Activated CD8-positive, alpha-beta memory T cell treated with anti-CD3 and anti-CD28 coated beads, Interleukin-2, amount 50 U/mL, for 48 hours (primary cell): ENCODE measurements around the gene TRIM71.
"Not testable (repeated sequence)": the region's sequence is repeated elsewhere in the genome, so short reads cannot be mapped to it uniquely, and the experiment has no call there.

Experiments used
- DNase-seq: peaks from one replicate; pipeline ENCODE4 v3.0.0-alpha.2; 2020

TRIM71 gene

GRCh38 chr3:32844322-32844654, 26.5 kb downstream of the TRIM71 start:
- DNase-seq: no peak

DNA sequence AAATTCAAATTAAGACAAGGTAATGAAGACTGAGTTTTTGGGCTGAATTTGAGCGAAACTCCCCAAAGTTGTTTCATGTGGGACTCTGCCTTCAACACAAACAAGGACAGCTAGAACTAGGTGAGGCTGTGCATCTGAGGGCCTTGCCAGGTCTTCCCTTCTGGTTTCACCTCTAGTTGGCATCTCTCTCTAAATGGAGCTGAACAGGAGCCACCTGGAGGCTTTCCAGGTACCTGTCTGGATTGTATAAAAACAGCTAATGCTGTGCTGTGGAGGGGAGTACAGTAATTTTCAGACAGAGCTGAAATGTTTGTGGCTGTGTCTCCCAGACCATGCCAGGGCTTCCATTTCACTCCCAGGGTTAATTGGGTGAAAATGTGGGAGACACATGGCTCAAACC, 27.1 kb downstream of the TRIM71 start:
- no peak for DNase-seq

DNA sequence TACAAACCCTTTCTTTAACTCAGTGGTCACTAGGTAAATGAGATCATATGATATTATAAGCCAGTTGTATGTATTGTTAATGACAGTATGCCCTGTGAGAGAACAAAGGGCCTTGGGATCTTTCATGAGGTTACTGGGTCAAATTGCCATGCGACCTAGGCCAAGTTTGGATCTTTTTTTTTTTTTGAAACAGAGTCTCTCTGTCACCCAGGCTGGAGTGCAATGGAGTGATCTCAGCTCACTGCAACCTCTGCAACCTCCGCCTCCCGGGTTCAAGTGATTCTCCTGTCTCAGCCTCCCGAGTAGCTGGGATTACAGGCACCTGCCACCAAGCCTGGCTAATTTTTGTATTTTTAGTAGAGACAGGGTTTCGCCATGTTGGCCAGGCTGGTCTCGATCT, 27.7 kb downstream of the TRIM71 start:
- DNase-seq: not testable (repeated sequence)

DNA sequence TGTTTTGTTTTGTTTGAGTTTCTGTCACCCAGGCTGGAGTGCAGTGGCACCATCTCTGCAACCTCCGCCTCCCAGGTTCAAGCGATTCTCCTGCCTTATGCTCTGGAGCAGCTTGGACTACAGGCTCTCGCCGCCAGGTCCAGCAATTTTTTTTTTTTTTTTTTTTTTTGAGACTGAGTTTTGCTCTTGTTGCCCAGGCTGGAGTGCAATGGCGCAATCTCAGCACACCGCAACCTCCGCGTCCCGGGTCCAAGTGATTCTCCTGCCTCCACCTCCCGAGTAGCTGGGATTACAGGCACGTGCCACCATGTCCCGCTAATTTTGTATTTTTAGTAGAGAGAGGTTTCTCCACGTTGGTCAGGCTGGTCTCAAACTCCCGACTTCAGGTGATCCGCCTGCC, 29.2 kb downstream of the TRIM71 start:
- not testable (repeated sequence) for DNase-seq

DNA sequence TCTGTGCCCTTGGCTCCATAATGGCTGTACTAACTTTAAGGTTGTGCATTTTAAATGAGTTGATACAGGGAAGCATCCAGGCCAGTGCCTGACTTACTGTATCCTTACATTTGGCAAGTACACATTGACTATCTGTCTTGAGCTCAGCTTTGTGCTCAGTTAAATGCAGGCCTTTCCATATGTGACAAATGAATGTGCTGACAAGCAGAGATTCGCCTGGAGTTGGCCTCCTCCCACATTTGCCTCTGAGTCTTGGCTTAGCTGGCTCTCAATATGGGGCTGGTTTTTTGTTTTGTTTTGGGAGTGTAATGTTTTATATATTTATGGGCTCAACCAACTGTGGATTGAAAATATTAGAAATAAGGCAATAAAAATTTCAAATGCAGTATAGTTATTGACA, 29.7 kb downstream of the TRIM71 start:
- DNase-seq: no peak

DNA sequence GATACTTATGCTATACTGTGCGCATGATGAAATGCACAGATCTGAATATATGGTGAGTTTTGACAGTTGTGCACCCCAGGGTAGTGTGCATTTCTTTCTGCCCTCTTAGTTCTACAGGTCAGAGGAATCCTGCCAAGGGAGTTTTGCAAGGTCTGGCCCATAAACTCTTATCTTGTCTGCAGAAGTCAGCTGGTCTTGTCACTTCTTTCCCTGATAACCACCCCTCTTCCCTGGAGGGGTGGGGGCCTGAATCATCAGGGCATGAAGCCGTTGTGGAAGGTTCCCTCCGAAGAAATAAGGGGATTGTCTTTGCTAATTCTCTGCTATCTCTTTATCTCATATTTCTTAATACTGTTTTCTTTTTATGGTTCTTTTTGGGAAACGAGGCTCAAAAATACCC, 30.4 kb downstream of the TRIM71 start:
- DNase-seq: no peak

DNA sequence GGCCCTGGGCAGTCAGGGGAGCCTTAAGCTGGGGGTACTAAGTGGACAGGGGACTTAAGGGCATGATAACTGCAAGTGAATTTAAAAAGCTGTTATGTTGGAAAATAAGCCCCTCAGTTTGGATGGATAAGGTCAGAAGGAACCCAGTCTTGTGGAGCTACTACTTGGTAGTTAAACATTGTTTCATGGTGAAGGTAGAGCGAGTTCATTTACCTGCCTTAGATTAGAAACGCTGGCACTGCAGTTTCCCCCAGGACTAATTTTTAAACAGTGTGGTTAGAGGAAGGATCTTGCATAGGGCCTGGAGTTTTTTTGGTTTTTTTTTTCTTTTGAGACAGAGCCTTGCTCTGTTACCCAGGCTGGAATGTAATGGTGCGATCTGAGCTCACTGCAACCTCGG, 31.2 kb downstream of the TRIM71 start:
- DNase-seq: no peak

DNA sequence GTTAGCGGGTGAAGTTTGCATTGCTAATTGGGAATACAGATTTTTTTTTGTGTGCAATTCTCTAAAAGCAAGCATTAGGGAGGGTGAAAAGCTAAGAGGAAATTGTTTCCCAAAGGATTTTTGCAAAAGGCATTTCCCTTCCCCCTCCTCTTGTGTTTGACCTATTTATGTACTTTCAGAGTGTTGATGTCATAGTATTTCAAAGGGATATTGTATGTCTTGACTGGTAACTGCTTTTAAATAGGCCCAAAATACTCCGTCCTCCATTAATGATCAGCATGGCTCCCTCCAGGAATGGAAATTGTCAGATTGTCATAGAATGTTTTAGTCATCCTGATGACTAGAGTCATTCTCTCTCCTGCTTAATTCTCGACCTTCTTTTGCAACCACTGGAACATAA, 32.4 kb downstream of the TRIM71 start:
- no peak for DNase-seq

GRCh38 chr3:32850636-32851035, 32.8 kb downstream of the TRIM71 start:
- no peak for DNase-seq

DNA sequence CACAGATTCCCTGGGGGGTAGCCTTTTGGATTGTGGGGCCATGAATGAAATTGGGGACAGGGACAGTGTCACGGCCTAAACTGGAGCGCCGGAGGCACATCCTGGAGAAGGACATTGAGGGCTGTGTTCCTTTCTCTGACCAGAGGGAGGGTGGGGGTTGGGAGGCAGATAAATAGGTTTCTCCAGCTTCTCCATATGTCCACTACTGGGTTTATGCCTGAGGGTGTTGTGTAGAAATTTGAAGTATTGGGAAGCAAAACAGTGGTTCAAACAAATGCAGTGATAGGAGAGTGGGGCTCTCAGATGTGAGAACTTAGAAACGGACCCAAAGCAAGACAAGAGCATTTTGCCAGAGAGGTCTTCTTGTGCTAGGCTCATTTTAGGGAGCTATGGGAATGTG, 34.3 kb downstream of the TRIM71 start:
- DNase-seq: no peak

GRCh38 chr3:32855350-32855953, 37.7 kb downstream of the TRIM71 start:
- DNase-seq: no peak

DNA sequence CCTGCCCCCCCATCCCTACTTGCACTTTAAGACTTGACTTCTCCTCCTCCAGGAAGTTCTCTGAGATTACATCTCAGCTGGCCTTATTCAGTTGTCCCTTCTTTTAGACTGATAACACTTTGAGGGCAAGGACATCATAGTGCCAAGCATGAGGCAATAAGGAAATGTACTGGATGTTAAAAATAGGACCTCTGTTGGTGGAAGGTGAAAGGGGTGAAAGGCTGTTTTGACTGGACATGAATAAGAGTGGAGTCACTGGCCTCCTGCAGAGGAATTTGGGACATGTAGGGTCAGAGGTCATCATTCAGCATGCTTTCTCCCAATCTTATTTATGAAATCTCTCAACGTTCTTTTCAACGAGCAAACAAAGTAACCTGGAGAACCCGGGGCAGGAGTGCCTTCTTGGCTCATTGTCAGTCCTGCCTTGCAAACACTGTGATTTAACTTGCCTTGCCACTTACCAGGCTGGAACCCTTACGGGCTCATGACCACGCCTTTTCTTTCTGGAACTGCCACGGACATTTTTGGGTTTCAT, 38.6 kb downstream of the TRIM71 start:
- DNase-seq: no peak

DNA sequence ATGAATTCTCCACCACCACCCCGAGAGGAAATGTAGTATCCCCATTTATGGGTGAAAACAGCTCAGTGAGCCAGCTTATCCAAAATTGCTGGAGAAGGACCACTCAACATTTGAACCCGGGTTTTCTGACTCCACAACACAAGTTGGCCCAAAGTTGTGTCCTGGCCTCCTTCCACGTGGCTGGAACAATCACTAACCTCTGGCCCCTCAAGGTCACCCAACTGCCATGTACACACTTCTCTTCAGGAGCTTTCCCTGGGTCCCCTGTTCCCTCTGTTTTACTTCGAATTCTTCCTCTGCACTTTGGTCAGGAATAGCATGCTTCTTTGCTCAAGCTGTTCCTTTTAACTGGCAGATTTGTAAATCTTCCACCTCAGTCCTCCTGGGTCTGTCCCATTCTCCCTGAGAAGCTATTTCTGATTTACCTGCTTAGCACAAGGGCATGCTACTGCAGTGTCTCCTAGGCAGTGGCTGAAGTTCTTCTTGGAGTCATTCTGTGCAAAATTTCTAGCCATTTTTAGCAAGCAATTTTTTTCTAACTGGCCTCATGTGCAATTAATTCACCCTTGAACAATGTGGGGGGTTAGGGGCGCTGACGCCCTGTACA, 39.2 kb downstream of the TRIM71 start:
- no peak for DNase-seq

- no peak for DNase-seq
These were observed 40.1 kb downstream of the TRIM71 start for GRCh38 chr3:32857921-32858320.

DNA sequence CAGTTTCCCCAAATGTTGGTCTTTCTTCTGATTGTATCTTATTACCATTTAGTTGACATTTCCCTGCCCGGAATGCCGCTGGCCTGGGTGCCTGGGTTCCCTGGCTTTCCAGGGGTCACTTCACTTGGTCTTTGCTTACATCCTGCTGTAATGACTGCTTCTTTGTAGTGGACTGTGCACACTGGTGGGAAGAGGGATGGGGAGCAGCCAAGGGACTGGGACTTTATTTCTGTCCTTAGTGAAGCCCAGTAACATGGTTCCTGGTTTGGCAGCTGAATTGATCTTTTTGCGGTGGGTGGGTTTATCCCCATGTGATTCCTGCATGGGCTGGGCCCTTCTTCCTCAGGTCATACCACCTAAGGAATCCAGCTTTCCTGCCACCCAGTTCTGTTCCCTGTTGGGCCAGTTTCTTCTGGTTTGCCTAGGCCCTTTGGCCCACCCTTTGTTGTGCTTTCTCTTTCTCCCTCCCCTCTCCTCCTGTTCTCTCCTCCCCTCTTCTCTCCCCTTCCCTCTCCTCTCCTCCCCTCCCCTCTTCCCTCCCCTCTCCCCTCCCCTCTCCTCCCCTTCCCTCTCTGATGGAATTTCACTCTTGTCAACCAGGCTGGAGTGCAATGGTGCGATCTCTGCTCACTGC, 41.9 kb downstream of the TRIM71 start:
- DNase-seq: no peak

DNA sequence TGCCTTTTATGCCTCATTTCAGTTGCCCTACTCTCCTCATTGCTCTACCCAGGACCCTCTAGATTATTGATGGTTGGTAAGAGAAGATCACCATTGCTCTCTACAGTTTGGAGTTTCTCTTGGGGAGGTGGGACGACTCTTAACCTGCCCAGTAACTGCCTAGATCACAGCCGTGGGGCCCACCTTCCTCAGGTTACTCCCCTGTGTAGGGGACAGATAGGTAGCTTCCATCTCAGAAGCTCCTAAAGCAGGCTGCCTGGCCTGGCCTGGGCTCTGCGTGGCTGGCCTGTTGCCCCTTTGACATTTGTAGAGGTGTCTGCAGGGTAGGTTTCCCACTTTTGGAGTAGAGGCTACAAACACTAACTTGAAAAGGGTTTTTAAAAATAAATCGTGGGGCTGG, 42.7 kb downstream of the TRIM71 start:
- no peak for DNase-seq

GRCh38 chr3:32861681-32862080, 43.9 kb downstream of the TRIM71 start:
- DNase-seq: no peak

DNA sequence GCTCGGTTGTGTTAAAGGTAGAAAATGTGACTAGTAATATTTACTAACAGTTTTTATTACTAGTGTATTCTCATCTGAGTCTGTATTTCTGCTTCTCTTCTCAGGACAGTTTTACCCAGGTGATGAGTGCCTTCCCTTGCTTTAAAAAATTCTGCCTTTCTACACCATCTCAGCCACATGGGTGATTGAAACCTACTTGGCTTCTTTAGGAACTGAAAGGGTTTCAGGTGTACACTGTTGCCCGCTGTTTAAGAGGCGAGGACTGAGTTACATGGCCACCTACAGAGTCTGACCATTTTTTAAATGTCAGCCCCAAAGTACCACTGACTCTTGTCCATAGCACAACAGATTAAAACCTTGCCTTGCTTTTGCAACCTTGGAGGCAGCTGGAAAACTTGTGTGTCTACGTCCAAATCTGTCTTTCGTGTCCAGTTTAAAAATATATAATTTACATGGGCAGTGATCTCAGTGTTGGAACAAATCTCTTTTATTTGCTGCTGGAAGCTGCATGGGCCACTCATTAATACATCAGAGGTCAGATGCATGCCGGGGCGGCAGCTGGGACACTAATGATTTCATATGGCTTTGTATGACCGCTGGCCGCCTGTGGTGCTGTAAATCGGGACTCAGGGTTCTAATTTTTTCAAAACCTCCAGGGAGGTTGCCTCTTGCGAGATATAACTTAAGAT, 44.6 kb downstream of the TRIM71 start:
- no peak for DNase-seq

DNA sequence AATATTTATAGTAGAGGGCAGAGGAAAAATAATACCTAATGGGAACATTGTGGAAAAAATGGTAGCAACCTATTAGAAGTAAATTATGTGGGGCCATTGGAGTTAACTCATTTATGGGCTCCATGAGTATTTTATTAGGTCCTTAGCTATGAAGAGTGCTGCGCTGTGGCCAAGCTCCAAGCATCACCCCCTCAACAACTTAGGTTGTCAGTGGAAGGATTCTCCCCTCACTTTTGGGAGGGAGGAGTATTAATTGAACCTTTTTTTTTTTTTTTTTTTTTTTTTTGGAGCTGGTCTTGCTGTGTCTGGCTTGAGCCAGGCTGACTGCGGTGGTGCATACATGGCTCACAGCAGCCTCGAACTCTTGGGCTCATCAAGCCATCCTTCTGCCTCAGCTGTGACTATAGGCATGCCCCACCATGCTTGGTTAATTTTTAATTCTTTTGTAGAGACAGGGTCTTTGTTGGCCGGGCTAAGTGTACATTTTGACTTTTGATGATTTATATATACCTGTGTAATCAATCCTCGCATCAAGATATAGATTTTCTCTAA, 45.2 kb downstream of the TRIM71 start:
- DNase-seq: no peak

DNA sequence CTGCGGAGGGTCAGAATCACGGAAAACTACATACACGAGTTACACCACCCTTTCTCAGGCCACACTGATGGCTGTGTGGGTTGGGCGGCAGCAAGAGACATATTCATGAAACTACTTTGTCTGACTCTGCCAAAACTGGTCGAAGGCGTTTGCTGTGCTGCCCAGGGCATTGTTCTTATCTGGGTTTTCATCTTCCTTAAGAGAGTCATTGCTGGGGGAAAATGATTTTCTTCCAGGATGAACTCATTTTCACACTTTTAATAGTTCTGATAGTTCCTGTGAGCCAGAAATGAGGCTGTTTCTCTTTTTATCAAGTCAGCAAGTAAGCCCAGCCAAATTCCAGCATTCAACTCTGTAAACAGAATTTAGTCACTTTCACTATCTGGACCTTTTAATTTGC, 47.6 kb downstream of the TRIM71 start:
- DNase-seq: no peak

- no peak for DNase-seq
These were observed 48.7 kb downstream of the TRIM71 start for GRCh38 chr3:32866533-32866932.

DNA sequence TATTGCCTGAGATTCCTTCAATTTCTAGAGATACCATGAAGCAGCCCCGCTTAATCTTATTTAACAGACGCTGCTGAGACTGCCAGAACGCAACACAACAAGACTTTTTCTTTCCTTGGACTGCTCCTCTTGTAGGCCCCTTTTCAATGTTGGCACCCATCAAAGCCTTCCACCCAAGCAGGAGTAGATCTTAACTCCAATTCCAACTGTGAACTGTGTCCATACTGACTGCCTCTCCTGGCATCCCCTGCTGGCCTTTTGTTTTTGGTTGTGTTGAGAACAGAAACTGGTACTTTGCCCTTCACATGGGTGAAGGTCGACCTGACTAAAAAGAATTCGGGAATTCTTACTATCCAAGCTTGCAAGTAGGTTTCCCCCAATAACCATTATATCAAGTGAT, 50.2 kb downstream of the TRIM71 start:
- no peak for DNase-seq

DNA sequence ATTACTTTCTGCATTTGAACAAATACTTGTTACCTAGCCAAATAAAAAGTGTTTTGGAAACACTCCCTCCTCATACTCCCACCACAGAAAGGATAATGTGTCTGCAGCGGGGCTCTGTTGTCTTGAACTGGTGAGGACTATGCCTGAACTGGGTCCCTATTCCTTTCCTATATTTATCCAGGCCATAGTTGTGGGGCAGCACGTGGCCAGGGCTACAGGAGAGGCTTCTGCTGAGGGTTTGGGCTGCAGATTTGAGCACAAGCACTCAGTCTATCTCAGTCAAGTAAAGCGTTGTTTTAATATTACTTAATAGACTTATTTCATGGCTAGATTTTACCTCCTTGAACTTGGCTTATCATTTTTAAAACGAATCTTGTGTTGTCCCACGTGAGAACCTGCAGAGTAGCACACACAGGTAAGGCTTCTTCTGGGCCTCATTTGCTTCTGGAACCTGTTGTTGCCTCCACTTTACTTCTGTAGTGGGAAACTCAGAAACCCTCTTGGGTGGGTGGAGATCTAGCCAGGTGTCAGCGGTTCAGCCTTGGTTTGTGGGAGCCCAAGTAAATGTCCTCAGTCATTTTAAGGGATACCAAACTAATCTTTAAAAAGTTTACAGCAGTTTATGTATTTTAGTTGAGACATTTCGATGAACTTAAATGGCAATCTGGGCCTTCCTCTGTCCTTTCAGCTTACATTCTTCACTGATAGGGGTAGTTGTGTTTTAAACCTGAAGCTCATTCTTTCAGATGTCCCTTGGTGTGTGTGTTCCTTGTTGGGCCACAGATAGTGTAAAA, 51.1 kb downstream of the TRIM71 start:
- no peak for DNase-seq
